Measurements from ENCODE around the gene FLYWCH2. TPM values are rescaled to one million over a fixed set of nuclear protein-coding genes. Genes with fewer than 3 reads are reported as not detected.

The FLYWCH2 gene
- total RNA-seq, result 74.3 and 115 TPM in 2 replicates

GRCh38 chr16:2882650-2883457 lies at the start of gene FLYWCH2:
TSS of gene FLYWCH2 (plus strand) at chr16:2883215. CDS start at chr16:2896450, 13,235 bp downstream.

GRCh38 chr16:2857451-2858244 lies 25.4 kb upstream of the FLYWCH2 start, which contains the start of gene PRSS22:
TSS of gene PRSS22 (minus strand) at chr16:2858170. CDS start at chr16:2858104, 66 bp downstream.

GRCh38 chr16:2911638-2912329 lies 28.8 kb downstream of the FLYWCH2 start, which contains the start of gene FLYWCH1:
TSS of gene FLYWCH1 (plus strand) at chr16:2911931. CDS start at chr16:2929686, 17,755 bp downstream.

Other genes with a start within 250 kb of the FLYWCH2 start
- 36.5 and 56.4 TPM in 2 replicates for gene KCTD5, start 200.7 kb upstream of the FLYWCH2 start, total RNA-seq
- gene PRSS27, start 163.0 kb upstream of the FLYWCH2 start, total RNA-seq, result 4.4 and 5.3 TPM in 2 replicates
- gene SRRM2, start 130.6 kb upstream of the FLYWCH2 start, total RNA-seq, result 60.4 and 103 TPM in 2 replicates
- gene ELOB, start 105.9 kb upstream of the FLYWCH2 start, total RNA-seq, result 367 and 643 TPM in 2 replicates
- not detected in 2 replicates for gene PRSS33, start 95.7 kb upstream of the FLYWCH2 start, total RNA-seq
- not detected in 2 replicates for gene PRSS41, start 84.7 kb upstream of the FLYWCH2 start, total RNA-seq
- gene PRSS21, start 66.0 kb upstream of the FLYWCH2 start, total RNA-seq, result 3.4 and 7.5 TPM in 2 replicates
- gene ZG16B, start 52.9 kb upstream of the FLYWCH2 start, total RNA-seq, result 3.0 and 3.2 TPM in 2 replicates
- 21.6 and 23.4 TPM in 2 replicates for gene PRSS22, start 25.0 kb upstream of the FLYWCH2 start, total RNA-seq
- gene FLYWCH1, start 28.7 kb downstream of the FLYWCH2 start, total RNA-seq, result 38.6 and 46.0 TPM in 2 replicates
- 22.7 and 23.4 TPM in 2 replicates for gene KREMEN2, start 81.1 kb downstream of the FLYWCH2 start, total RNA-seq
- 20.6 and 27.6 TPM in 2 replicates for gene PAQR4, start 86.1 kb downstream of the FLYWCH2 start, total RNA-seq
- 52.6 and 82.7 TPM in 2 replicates for gene PKMYT1, start 97.2 kb downstream of the FLYWCH2 start, total RNA-seq
- gene CLDN9, start 129.7 kb downstream of the FLYWCH2 start, total RNA-seq, result 0.49 TPM in 1 of 2 replicates, not detected in the other
- gene CLDN6, start 135.0 kb downstream of the FLYWCH2 start, total RNA-seq, result 0.63 and 0.70 TPM in 2 replicates
- 298 and 319 TPM in 2 replicates for gene TNFRSF12A, start 137.2 kb downstream of the FLYWCH2 start, total RNA-seq
- 27.3 and 35.7 TPM in 2 replicates for gene HCFC1R1, start 140.7 kb downstream of the FLYWCH2 start, total RNA-seq
- gene THOC6, start 140.8 kb downstream of the FLYWCH2 start, total RNA-seq, result 35.3 and 36.5 TPM in 2 replicates
- 18.6 and 24.9 TPM in 2 replicates for gene BICDL2, start 153.7 kb downstream of the FLYWCH2 start, total RNA-seq
- gene MMP25, start 163.3 kb downstream of the FLYWCH2 start, total RNA-seq, result 0.46 and 0.56 TPM in 2 replicates
- 10.1 and 10.9 TPM in 2 replicates for gene IL32, start 182.4 kb downstream of the FLYWCH2 start, total RNA-seq
- not detected in 2 replicates for gene ZSCAN10, start 216.1 kb downstream of the FLYWCH2 start, total RNA-seq
- gene ZNF205, start 229.4 kb downstream of the FLYWCH2 start, total RNA-seq, result 18.0 and 20.3 TPM in 2 replicates

All from airway epithelial cell (primary cell).